PC-3 (cell line): ENCODE results near the gene PCDHB5.

Source experiments
- CTCF ChIP-seq: fragments of 300-600 bp; sonication (generic); conservative IDR thresholded peaks from 2 replicates; pipeline ENCODE4 v1.5.1; 2017; ENCODE audit warnings: antibody characterized with exemption, low read depth, mild to moderate bottlenecking, low read length
- EZH2 ChIP-seq: fragments of 300-600 bp; sonication (generic); IDR thresholded peaks from one replicate; pipeline ENCODE4 v1.6.1; 2017; ENCODE audit warnings: antibody characterized with exemption, mild to moderate bottlenecking, low read length; ENCODE audit not compliant: unreplicated experiment
- EZH2phosphoT487 ChIP-seq: fragments of 300-600 bp; sonication (generic); IDR thresholded peaks from 2 replicates; pipeline ENCODE4 v1.6.1; 2018; ENCODE audit warnings: mild to moderate bottlenecking, antibody characterized with exemption, low read length, borderline replicate concordance

GRCh38 chr5:141149812-141150211 is 14.8 kb downstream of the PCDHB5 start, which contains the start of gene PCDHB6:
- TF ChIP-seq CTCF (no peak), EZH2phosphoT487 (no peak), EZH2 (no peak)
